Activated CD4-positive, alpha-beta T cell treated with anti-CD3 and anti-CD28 coated beads, Interleukin-2, Interleukin-6, amounts not matched to agents 100 ng/mL and 50 ng/mL, durations not matched to agents 16 hours and 8 hours (primary cell): ENCODE measurements around the gene CBX4.
A peak's percentile ranks its signal among the peaks of the same experiment; 100 is the strongest.
"Not testable (repeated sequence)": the region's sequence is repeated elsewhere in the genome, so short reads cannot be mapped to it uniquely, and the experiment has no call there.

Experiments
- DNase-seq: peaks from one replicate; pipeline ENCODE4 v3.0.0-alpha.2; 2020

CBX4 gene

GRCh38 chr17:79859676-79860615, 20.7 kb upstream of the CBX4 start:
- no peak for DNase-seq

- DNase-seq, result no peak
These were observed 17.9 kb upstream of the CBX4 start for GRCh38 chr17:79857095-79857494.

GRCh38 chr17:79855331-79856124, 16.3 kb upstream of the CBX4 start:
- no peak for DNase-seq

DNA sequence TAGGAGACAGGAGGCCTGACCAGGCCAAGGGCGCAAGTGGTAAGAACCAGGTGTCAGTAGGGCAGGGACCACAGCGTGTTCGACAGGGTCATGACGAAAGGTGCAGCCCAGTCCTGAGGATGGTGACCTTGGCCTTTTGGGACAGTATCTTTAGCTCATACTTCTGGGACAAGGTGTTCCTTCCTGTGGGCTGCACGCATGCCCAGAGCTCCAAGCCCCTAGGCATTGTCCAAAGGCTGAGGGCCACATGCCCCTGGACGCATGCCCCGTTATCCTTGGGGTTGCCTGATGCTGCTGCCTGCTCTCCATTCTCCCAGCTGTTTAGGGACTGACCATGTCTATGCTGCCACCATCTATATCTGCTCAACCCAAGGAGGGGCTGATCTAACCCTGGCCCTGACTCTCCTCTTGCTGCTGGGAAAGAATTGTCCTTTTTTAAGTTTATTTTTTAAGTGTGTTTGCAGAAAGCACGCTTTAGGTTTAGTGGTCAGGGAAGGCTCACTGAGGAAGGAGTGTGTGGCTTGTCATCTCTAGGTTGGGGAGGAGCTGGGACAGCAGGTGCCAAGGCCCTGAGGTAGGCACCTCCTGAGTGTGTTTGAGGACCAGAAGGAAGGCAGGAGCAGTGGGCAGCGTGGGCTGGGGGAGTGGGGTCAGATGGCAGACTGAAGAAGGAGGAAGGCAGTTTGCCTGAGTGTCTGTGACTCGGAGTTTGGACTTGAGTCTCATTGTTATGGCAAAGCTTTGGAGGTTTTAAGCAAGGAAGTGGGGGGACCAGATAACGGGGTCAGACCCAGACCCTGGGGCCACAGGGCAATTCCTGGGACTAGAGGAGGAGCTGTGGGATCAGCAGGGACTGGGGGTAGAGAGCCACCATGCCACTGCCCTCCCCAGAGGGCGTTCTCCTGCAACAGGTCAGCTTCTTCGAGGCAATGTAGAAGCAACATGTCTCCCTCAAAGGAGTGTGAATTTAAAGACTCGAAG, 15.1 kb upstream of the CBX4 start:
- DNase-seq, result no peak

DNA sequence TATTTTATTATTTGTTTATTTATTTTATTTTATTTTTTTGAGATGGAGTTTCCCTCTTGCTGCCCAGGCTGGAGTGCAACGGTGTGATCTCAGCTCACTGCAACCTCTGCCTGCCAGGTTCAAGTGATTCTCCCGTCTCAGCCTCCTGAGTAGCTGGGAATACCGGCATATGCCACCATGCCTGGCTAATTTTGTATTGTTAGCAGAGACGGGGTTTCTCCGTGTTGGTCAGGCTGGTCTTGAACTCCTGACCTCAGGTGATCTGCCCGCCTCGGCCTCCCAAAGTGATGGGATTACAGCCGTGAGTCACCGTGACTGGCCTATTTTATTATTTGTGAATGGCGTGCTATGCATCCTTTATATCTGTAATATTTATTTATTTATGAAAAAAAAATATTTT, 13.9 kb upstream of the CBX4 start:
- DNase-seq, result not testable (repeated sequence)

- DNase-seq, result peak; percentile 25
These were observed 13.5 kb upstream of the CBX4 start for GRCh38 chr17:79852748-79853147.

- DNase-seq, result no peak
These were observed 12.2 kb upstream of the CBX4 start for GRCh38 chr17:79851461-79851817.

- DNase-seq, result no peak
These were observed 11.6 kb upstream of the CBX4 start for GRCh38 chr17:79850571-79851460.

GRCh38 chr17:79849953-79850352, 10.7 kb upstream of the CBX4 start:
- no peak for DNase-seq

DNA sequence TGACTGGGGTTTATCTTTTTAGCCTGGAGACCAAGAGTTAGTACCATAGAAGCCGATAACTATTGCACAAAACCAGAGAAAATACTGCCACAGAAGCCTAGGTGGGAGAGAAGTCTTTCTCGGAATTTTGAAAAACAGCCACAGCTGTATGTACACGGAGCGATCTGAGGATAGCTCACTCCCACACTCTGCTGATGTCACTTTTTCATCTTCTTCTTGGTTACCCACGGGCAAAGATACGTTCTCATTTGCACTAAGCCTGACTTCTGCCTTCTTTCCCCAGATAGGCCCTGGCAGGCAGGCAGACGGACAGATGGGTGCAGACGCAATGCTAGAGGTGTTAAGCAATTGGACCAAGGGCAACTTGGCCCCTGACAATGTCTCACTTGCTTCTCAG, 9.1 kb upstream of the CBX4 start:
- DNase-seq, result no peak

DNA sequence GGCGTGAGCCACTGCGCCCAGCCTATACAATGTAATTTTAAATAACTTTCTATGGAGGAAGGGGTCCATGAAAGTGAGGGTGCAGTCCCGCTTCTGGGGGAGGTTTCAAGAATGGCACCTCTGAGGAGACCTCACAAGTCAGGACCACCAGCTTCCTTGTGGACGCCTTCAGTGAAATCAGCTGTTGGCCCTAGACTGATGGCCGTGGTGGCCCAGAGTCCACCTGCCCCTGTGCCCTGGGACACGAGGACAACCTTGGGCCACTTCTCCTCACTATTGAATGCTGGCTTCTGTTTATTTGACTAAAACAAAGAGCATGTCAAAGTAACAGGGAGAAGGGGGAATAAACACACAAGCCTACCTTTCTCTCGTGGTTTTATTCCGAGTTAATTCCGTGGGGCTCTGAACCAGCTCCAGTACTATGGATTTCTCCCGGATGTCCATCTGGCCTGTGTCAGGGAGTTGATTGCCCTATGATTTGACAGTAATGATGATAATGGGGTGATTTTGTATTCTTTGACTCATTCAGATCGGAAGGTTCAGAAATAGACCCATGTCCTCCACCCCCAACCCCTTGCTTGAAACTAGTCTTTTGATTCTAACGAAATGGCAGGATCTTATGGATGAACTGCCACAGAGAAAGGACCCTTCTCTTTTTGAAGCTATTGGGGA, 8.6 kb upstream of the CBX4 start:
- DNase-seq, result no peak

GRCh38 chr17:79845601-79845949, 6.3 kb upstream of the CBX4 start:
- DNase-seq, result no peak

GRCh38 chr17:79844869-79845600, 5.8 kb upstream of the CBX4 start:
- peak; percentile 54 for DNase-seq

- no peak for DNase-seq
These were observed 4.9 kb upstream of the CBX4 start for GRCh38 chr17:79843816-79844800.

GRCh38 chr17:79843474-79843815, 4.2 kb upstream of the CBX4 start:
- no peak for DNase-seq

GRCh38 chr17:79842656-79843473, 3.6 kb upstream of the CBX4 start:
- DNase-seq, result peak; percentile 23

DNA sequence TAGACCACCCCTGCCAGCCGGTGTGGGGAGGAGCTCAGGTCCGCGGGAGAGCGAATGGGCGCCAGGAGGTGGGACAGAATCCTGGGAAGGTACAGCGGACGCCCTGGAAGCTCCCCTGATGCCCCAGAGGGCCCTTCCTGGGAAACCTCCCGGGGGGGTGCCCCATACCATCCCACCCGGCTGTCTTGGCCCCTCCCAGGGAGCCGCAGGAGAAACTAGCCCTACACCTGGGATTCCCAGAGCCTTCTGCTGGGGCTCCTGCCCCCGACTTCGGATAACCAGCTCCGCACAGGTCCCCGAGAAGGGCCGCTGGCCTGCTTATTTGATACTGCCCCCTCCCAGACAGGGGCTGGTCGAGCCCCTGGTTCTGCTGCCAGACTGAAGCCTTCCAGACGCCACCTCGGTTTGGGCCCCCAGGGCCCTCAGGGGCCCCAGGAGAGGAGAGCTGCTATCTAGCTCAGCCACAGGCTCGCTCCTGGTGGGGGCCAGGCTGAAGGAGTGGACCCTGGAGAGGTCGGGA, 3.0 kb upstream of the CBX4 start:
- no peak for DNase-seq
